NCI-H524 treated with DMSO at 0.1 percent for 48 hours (cell line): ENCODE measurements around the gene PLXNA4.

Source experiments
- DNase-seq: peaks from one replicate; lab custom pipeline; 2025; lab: John Stamatoyannopoulos, UW

Gene PLXNA4

GRCh38 chr7:132436121-132436520, 140.1 kb downstream of the PLXNA4 start:
- no peak for DNase-seq

- DNase-seq, result no peak
Measured at GRCh38 chr7:132435016-132435990, 141.0 kb downstream of the PLXNA4 start.

- DNase-seq, result no peak
Measured at GRCh38 chr7:132434041-132434440, 142.2 kb downstream of the PLXNA4 start.

GRCh38 chr7:132433301-132433700, 143.0 kb downstream of the PLXNA4 start:
- DNase-seq, result no peak

GRCh38 chr7:132430861-132431822, 145.1 kb downstream of the PLXNA4 start:
- no peak for DNase-seq

GRCh38 chr7:132430041-132430855, 146.0 kb downstream of the PLXNA4 start:
- no peak for DNase-seq

- no peak for DNase-seq
Measured at GRCh38 chr7:132429181-132429580, 147.1 kb downstream of the PLXNA4 start.

GRCh38 chr7:132428247-132428919, 147.9 kb downstream of the PLXNA4 start:
- DNase-seq, result no peak

GRCh38 chr7:132425942-132426341, 150.3 kb downstream of the PLXNA4 start:
- DNase-seq, result no peak

- DNase-seq, result no peak
Measured at GRCh38 chr7:132424821-132425724, 151.2 kb downstream of the PLXNA4 start.

GRCh38 chr7:132424277-132424676, 152.0 kb downstream of the PLXNA4 start:
- no peak for DNase-seq

- no peak for DNase-seq
Measured at GRCh38 chr7:132423594-132424200, 152.6 kb downstream of the PLXNA4 start.

GRCh38 chr7:132422502-132423111, 153.7 kb downstream of the PLXNA4 start:
- DNase-seq, result no peak

GRCh38 chr7:132420527-132420926, 155.7 kb downstream of the PLXNA4 start:
- DNase-seq, result no peak

- no peak for DNase-seq
Measured at GRCh38 chr7:132419542-132419941, 156.7 kb downstream of the PLXNA4 start.

- DNase-seq, result no peak
Measured at GRCh38 chr7:132418840-132419239, 157.4 kb downstream of the PLXNA4 start.

- no peak for DNase-seq
Measured at GRCh38 chr7:132417103-132417906, 159.0 kb downstream of the PLXNA4 start.

GRCh38 chr7:132416395-132416794, 159.9 kb downstream of the PLXNA4 start:
- DNase-seq, result no peak
